GM12874 (cell line): Measurements from ENCODE around the gene TCF7L1.

ENCODE experiments used
- CTCF ChIP-seq: IDR thresholded peaks from 2 replicates; pipeline ENCODE4 v1.5.1; 2011; ENCODE audit warnings: low read depth, mild to moderate bottlenecking, control low read depth, low read length, moderate library complexity; ENCODE audit not compliant: insufficient read depth

The TCF7L1 gene

GRCh38 chr2:85314884-85315242, 181.7 kb downstream of the TCF7L1 start:
- no peak for TF ChIP-seq CTCF

GRCh38 chr2:85318222-85319074, 185.3 kb downstream of the TCF7L1 start:
- TF ChIP-seq CTCF: no peak

GRCh38 chr2:85319796-85320195, 186.6 kb downstream of the TCF7L1 start:
- TF ChIP-seq CTCF: no peak

GRCh38 chr2:85323351-85323987, 190.3 kb downstream of the TCF7L1 start:
- TF ChIP-seq CTCF: no peak

GRCh38 chr2:85324639-85325465, 191.7 kb downstream of the TCF7L1 start:
- no peak for TF ChIP-seq CTCF

DNA sequence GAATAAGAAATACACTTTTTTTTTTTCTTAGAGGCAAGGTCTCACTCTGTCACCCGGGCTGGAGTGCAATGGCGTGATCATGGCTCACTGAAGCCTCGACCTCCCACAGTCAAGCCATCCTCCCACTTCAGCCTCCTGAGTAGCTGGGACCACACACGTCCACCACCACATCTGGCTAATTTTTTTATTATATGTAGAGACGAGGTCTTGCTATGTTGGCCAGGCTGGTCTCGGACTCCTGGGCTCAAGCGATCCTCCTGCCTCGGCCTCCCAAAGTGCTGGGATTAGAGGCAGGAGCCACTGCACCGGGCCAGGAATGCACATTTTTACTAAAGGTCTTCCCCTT, 192.2 kb downstream of the TCF7L1 start:
- TF ChIP-seq CTCF: no peak
